Measurements from ENCODE around the gene ALOXE3.

DNA sequence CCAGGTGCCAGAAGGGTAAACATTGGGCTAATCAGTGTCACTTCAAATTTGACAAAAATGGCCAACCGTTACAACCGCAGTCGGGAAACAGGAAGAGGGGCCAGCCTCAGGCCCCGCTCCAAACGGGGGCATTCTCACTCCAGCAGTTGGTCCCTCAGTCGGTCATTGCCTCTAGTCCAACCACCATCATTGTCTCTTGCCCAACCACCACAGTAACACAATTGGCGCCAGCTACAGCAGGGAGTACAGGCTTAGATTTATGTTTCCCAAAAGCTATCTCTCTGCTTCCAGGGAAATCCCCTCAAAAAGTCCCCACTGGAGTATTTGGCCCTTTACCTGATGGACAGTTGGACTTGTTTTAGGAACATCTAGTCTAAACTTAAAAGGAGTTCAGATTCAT lies 59.2 kb downstream of the ALOXE3 start:
- TF ChIP-seq, protein P1, sequence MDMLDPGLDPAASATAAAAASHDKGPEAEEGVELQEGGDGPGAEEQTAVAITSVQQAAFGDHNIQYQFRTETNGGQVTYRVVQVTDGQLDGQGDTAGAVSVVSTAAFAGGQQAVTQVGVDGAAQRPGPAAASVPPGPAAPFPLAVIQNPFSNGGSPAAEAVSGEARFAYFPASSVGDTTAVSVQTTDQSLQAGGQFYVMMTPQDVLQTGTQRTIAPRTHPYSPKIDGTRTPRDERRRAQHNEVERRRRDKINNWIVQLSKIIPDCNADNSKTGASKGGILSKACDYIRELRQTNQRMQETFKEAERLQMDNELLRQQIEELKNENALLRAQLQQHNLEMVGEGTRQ (IDR thresholded peaks at IDR 0.05) = no peak
- no peak for TF ChIP-seq CTCF (IDR thresholded peaks at IDR 0.05)
- TF ChIP-seq MAX (IDR thresholded peaks at IDR 0.05) = no peak
- no peak for TF ChIP-seq RCOR1 (IDR thresholded peaks at IDR 0.05; ENCODE audit: low read depth, low read length)
- no peak for TF ChIP-seq CHD2 (IDR thresholded peaks at IDR 0.05; ENCODE audit: low read length, partially characterized antibody)
- no peak for TF ChIP-seq MYC (IDR thresholded peaks at IDR 0.05; ENCODE audit: borderline replicate concordance, low read length)
- no peak for TF ChIP-seq JUN (IDR thresholded peaks at IDR 0.05)
- no peak for TF ChIP-seq POLR2A (IDR thresholded peaks at IDR 0.05; ENCODE audit: low read length)
- no peak for TF ChIP-seq EP300 (IDR thresholded peaks at IDR 0.05)
- no peak for TF ChIP-seq HOXA7 (CRISPR knock-in tag; IDR thresholded peaks at IDR 0.05)
- TF ChIP-seq CEBPB (IDR thresholded peaks at IDR 0.05) = no peak
- no peak for TF ChIP-seq BCL3 (IDR thresholded peaks at IDR 0.05)
- TF ChIP-seq ELK1 (IDR thresholded peaks at IDR 0.05; ENCODE audit: low read depth, low read length) = no peak
- no peak for TF ChIP-seq ESRRA (IDR thresholded peaks at IDR 0.05; ENCODE audit: borderline replicate concordance, low read length)

Data from A549 (cell line).